Glomerular visceral epithelial cell (primary cell): ENCODE measurements around the gene CNKSR3.

ENCODE experiments used
- DNase-seq: peaks from one replicate; pipeline ENCODE4 v3.0.0-alpha.2; 2016; ENCODE audit errors: extremely low spot score

The CNKSR3 gene

DNA sequence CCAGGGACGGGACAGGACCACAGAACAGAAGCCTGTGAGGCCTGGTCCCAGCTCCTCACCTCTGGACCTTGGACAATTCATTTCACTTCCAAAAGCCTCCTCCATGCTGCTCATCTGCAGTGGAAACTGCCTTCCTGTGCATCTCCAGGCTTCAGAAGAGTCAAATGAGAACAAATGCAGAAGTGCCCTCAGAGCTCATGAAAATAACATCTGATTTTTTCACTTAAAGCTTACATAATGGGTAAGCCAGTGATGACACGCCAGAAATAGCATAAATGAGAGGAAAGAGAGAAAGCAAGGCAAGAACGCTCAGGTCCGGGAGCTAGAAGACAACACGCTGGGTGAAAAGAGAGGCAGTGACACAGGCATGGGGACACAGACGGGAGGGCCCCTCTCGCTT lies 7.9 kb downstream of the CNKSR3 start:
- DNase-seq = no peak

DNA sequence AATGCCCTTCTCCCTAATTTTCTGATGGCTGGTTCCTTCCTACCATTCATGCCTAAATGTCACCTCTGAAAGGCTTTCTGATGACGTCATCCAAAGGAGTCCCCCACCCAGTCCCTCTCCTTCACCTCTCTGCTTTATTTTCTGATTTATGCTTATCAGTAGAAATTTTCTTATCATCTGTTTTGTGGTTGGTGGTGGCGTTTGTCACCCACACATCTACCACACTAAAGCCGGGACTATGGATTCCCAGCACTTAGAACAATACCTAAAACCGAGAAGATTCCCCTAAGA lies 9.0 kb downstream of the CNKSR3 start:
- no peak for DNase-seq

DNA sequence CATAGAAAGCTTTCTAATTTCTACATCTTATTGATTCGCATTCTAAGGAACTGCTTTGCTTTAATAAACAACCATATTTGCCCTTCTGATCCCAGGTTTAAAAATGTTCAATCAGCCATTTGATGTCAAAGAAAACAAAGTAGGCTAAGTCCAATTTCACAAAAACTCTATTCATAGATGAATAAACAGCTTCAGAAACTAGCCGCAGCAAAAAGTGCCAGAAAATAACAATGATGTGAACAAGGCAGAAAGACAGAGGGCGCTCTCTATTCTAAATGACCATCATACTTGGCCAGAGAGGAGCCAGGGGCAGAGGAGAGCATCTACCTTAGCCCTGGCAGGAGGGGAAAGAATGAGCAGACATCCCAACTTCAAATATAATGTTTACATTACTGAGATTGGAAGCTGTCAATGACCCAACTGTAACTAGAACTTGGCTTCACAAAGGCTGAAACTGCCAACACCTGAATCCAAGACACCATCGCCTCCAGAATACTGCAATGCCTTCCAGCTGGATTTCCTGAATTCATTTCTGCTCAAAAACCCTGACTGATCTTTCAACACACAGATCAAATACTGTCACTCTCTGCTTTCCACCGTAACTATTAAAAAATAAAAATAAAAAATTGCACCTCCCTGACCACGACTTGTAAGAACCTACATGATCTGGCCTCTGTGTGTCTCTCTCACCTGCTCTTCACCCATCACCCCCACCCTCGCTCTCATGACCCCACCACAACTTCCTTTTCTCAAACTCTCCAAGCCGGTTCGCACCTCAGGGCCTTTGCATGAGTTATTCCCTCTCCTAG lies 9.5 kb downstream of the CNKSR3 start:
- no peak for DNase-seq

DNA sequence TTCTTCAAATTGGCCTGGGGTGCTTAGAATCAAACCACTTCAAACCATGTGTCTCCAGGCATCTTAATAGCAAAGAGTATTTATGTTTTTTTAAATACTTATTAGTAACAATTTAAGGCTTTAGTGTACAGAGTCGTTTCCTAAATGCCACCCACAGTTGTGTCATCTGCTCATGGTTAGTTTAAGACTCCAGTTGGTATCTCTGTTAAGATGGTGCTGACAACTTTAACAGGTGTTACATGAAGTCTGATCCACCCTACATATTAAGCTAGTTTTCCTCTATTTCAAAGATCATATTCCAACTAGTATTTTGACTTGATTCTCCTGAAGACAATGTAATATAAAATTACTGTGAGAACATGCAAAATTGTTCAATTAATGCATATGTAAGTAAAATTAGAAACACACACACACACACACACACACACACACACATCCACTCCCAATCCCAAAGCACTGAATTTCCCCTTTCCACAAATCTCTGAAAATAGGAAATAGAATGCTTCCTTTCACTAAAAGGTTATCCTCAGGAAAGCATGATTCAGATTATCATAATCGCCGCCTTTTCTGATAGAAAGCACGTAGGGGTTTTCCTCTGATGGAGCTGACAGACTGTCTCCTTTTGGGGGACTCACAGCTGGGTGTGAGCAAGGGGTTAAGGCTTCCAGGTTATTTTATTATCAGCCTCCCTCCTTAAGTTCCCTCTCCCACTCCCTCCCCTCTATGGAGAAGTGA lies 10.5 kb downstream of the CNKSR3 start:
- DNase-seq = no peak

DNA sequence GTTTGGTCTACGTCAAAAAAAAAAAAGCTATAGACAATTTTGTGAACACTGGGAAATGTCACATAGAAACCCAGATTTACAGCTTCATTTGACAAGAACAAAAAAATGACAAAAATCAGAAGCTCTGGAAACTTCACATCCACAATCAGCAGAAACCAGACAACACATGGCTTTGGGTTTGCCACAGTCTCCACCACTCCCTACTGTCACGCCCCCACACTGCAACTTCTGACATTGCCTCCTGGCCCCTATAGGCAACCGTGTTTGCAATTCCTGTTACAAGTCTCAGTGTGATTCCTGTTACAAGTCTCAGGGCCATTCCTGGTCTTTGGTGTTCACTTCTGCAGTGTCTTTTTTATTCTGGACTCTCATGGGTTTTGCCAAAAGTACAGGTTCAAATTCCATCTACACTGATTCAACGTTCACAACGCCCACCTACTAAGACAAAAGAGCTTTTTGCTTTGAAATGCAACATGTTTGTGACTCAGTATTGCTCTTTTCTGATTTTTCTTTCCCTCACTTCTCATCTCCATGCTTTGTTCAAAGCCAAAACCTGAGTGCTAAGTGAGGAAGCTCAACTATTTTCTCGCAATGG lies 12.0 kb downstream of the CNKSR3 start:
- no peak for DNase-seq

DNA sequence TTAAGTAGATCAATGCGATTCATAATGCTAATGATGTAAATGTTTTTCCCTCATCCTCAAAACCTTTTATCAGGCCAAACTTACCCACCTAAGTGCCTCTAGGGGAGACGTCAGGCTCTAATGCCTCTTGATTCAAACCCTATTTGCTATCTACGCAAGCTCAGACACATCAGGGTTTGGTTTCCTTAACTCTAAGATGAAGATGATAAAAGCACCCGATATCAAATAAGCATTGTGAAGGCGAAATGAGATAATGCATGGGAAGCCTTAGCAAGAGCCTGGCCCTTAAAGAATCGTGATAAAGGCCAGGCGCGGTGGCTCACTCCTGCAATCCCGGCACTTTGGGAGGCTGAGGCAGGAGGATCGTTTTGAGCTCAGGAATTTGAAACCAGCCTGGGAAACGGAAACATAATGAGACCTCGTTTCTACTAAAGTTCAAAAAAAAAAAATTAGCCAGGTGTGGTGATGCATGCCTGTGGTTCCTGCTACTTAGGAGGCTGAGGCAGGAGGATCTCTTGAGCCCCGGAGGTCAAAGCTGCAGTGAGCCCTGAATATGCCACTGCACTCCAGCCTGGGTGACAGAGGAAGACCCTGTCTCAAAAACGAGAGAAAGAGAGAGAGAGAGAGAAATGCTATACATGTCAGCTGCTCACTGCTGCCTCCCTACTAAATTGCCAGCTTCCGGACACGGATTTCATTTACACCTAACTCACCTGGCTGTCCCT lies 13.5 kb downstream of the CNKSR3 start:
- DNase-seq = no peak

DNA sequence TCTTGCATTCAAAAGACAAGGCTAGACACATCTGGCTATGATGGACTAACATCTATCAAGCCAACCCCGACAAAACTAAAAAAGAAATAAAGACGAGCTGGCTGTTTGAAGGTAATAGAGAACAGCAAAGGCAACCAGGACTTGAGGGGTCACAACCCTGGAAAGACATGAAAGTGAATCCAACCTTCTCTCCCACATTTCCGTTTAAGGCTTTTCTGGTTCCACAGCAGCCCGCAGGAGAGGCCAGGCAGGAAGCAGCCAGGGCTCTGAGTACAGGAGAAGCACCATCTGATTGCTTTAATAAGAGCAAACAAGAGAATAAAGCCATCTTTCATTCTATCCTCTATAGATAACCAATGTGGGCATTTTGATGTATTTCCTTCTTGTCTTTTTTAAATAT lies 14.3 kb downstream of the CNKSR3 start:
- no peak for DNase-seq

DNA sequence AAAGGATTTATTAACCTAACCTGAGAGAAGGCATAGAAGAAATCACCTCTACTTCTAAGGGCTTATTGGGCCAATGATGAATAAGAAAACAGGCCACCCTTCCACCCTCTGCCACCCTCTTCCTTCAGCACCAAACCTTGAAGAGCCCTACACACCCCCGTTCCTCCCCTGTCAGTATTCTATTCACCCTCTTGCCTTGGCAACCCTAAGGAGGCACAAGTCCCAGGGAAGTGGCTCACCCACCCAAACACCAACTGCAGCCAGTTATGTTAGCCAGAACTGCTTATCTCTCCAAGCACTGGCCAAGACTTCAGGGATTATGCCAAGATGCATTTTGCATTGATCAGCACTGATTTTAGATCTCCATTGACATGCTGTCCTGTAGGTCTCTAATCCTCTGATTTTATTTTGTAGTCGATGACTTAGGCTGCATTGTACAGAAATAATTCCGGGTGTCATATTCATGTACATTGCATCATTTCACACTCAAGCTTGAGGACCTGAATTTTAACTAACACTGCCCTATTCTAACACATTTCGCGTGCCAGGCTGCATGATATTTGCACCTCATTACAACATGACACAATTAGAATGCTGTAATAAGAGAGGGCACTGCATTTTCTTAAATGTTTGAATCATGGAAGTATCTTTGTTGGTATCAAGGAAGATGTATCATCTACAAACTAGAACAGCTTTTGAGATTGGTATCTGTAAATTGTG lies 15.7 kb downstream of the CNKSR3 start:
- no peak for DNase-seq

DNA sequence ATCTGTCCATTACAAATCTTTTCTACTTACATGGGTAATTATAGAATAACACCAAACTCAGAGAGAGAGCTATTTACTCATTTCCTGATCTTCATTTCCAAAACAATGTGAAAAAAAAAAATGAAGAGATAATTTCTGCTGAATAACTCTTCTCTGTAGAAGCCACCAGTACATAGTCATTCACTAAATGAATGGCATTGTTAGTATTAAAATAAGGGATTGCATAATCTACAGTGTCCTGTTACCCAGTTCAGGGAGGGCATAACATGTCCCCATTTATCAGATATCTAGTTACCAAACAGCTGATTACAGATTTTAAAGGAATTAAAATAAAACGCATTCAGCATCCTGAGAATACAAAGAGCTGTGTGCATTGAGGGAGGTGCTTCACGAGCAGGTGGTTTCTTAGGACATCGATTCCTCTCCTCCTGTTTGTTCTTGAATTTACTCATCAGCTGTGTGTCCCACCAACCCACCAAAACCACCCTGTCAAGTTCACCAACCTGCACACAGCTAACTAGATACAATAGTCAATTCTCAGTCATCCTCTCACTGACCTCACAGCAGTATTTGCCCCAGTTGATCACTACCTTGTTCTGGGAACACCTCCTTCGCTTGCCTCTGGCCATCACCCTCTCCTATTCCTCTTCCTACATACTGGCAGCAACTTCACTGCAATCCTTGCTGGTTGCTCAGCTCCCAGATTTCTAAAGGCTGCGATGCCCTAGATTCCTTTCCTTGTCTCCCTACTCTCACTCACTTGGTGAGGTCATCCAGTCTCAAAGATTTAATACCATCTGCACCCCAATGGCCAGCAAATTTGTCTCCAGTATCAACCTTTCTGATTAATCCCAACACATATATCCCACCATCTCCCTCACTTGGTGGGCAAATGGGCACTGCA lies 18.7 kb downstream of the CNKSR3 start:
- DNase-seq = no peak

DNA sequence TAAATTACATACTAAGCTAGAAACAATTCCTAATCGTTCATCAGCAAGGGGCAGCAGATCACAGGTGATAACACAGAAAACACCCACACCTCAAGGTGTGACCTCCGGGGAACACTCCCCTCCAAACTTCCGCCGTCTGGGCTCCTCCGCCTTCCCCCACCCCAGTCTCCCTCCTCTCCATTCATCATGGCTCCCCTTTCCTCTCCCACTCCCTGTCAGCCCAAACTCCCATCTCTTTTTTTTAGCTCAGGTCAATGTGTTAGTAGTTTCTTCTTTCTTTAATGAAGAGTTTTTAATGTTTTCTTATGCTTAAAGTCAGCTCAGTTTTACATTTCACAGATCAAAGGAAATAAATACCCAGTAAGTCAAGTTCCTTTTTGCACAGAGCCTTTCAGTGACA lies 20.7 kb downstream of the CNKSR3 start:
- no peak for DNase-seq

DNA sequence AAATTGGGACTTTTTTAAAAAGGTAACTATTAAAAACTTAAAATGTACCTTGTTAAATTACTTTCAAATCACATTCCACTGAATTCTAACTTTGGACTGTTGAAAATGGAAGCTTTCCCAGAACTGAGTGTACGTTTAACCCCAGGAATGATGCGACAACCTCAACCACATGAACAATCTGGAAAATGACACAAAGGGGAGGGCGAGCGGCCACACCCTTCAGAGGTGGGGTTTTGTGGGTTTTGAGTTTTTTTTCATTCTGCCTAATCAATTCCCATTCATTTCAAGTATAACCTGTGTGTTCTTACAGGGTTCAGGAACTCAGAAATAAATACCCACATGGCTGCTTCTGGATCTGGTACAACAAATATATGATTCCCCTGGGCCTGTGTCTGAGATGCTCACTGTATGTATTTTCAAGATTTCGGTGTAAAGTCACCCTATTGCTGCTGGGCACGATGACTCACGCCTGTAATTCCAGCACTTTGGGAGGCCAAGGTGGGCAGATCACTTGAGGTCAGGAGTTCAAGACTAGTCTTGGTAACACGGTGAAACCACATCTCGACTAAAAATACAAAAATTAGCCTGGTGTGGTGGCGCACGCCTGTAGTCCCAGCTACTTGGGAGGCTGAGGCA lies 21.6 kb downstream of the CNKSR3 start:
- DNase-seq = peak; percentile 66

DNA sequence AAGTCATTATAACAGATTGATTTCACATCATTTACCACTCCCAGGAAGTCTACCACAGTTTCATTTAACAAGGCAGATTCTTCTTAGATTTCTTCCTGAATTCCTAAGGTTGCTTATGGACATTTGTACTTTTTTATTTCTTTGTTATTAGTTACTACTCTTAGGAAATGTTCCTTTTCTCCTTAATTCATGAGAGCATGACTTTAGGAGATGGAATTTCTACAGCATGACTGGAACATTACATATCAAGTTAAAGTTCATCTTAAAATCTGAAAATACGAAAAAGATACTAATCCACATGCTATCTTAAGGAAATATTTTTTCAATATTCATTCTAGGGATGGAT lies 22.3 kb downstream of the CNKSR3 start:
- no peak for DNase-seq

DNA sequence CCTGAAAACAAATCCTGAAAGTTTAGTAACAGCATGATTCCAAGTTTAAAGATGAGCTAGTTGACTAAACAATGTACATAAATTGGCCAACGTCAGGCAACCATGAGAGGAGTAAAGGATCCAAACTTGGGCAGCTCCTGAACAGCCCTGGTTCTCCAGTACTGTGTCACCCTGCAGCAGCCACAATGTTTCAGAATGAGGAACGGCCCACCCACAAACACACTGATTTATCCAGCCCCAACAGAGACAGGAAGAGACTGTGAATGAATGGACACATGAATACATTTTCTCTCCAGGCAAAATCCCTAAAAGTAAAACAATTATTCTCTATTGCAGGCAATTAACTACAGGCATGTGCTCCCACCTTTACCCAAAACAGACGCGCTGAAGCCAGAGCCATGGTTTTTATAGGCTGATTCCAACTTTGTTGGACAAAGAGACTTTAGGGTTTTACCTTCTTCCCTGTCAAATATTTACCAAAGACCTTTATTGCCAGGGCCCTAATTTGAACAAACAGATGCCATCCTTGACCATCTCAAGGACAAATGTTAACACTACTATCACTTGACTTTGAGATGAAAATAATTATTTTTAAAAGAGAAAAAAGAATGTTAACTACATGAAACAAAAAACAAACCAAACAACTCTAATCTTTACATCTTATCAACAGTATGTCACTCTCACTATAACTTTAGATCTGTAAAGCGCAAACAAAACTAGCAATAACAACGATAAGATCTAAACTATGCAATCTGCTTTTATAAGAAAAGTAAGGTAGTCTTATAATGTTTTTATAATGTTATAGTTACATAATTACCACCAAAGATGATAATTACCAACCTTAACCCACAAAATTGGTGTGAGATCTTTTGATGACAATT lies 22.9 kb downstream of the CNKSR3 start:
- DNase-seq = peak; percentile 23

DNA sequence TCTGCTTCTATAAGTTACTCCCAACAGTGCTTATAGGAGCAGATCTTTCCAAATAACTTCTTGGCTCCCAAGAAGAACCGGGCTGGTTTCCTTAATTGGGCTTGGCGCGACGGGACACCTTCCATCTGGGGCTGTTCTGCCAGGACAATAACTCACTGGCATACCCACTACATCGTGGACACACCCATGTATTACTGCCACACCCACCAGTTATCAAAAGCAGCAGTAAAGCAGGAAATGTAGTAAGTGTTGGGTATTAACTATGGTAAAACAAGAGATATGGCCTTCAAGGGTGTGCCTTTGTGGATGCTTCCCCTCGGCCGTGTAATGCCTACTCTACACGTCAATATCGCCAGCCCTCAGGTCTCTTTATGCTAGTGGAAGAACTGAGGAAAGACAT lies 24.7 kb downstream of the CNKSR3 start:
- no peak for DNase-seq

DNA sequence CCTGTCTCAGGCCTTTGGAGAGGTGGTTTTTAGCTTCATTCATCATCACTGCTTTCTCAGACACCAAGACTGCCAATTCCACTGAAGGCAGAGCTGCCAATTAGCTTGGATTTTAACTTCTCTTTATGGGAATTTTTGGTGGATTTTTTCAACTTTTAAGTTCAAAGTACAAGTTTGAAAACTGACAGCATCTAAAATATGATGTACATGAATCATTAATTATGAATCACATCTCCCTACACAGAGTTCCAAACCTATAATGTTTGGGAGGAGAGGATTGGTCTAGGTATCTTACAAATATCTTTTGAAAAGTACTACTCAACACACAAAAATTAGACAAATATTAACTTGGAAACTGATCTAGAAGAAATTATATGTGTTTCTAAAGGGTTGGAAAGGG lies 25.5 kb downstream of the CNKSR3 start:
- DNase-seq = no peak

DNA sequence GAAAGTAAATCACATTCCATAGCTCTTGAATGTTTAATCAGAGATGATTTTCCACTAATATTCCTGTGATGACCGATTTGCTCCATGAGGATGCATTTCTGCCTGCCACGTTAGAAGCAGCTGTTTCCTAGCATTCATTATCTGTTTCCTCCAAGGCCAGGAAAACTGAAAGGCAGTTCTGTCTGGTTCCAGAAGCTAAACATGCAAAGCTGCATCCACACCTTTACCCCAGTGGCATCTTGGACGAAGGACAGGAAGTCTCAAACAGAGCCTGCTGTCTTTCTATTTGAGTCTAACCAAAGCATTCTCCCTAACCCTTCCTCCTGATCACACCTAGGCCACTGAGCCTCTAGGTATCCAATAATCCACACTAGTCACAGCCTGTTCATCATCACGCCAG lies 27.6 kb downstream of the CNKSR3 start:
- no peak for DNase-seq

DNA sequence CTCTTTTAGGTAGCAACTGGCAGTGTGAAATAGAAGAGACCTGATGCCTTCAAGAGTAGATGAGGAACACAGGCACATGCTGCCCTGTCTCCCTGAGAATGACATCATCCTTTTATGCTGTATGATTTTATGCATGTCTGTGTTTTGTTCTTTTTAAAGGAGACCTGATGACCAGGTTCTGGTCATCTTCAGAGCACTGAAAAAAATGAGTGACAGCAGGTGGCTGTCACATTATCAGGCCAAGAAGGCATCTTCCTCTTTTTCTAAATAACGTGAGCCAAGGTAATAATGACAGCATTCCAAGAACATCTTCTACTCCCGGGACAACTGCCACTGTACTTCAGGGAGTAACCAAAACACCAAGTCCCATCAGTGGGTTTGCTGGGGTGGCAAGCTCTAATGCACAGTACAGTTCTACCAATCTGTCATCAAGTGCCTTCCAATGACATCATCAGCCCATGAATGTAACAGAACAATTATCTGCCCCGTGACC lies 28.9 kb downstream of the CNKSR3 start:
- no peak for DNase-seq

DNA sequence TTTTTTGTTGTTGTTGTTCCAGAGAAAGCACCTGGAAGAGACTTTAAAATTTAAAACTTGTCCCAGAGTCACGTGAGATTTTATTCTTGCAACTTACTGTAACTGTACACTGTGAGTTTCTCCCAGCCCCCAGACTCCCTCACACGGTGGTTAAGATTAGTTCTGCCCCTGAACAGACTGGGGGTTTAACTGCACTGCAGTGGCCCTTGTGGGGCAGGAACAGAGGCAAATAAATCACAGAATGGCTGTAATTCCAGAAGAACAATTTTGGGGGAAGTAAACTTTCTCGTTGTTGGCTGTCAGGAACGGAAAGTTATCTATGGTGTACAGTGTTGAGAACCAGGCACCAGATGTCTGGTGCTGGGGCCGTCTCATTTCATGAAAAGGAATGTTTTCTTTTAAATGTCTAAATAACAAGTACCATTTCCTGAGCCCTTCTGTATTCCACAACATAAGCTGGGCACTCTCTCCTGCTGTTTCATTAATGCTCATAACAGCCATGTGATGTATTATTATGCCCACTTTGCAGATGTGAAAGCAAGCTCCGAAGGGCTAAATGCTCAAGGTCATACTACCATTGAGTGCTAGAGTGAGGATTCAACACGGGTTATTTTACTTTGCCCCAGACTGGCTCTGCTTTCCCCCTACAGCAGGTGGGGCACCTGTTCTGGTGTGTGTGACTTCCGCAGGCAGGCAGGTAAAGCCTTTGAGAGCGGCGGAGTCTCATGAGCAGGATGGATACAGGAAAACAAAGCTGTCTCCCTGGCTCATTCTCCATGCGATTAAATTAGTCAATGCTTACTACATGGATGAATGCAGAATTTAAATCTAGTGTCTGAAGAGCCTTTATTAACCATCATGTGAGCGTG lies 30.5 kb downstream of the CNKSR3 start:
- no peak for DNase-seq
